Measurements from ENCODE around the gene CCDC47.
A peak's percentile ranks its signal among the peaks of the same experiment; 100 is the strongest.
"Not testable (repeated sequence)": the region's sequence is repeated elsewhere in the genome, so short reads cannot be mapped to it uniquely, and the experiment has no call there.

The CCDC47 gene

GRCh38 chr17:63773272-63774140 is at the start of gene CCDC47:
Gene CCDC47, minus strand, starts transcription at chr17:63773597. Its CDS starts 7,422 bp downstream, at chr17:63766175.
- DNase-seq (ENCODE audit: low read depth in 2 of 2) = peak; percentile 99

- DNase-seq (ENCODE audit: low read depth in 2 of 2) = no peak
These were observed 49.1 kb upstream of the CCDC47 start for GRCh38 chr17:63822537-63822936.

GRCh38 chr17:63821804-63822203 is 48.4 kb upstream of the CCDC47 start:
- no peak for DNase-seq (ENCODE audit: low read depth in 2 of 2)

- DNase-seq (ENCODE audit: low read depth in 2 of 2) = no peak
These were observed 47.7 kb upstream of the CCDC47 start for GRCh38 chr17:63820963-63821561.

GRCh38 chr17:63819585-63820537 is 46.5 kb upstream of the CCDC47 start:
- no peak for DNase-seq (ENCODE audit: low read depth in 2 of 2)

GRCh38 chr17:63819131-63819530 is 45.7 kb upstream of the CCDC47 start:
- no peak for DNase-seq (ENCODE audit: low read depth in 2 of 2)

- no peak for DNase-seq (ENCODE audit: low read depth in 2 of 2)
These were observed 44.5 kb upstream of the CCDC47 start for GRCh38 chr17:63817736-63818385.

GRCh38 chr17:63816669-63817068 is 43.3 kb upstream of the CCDC47 start:
- no peak for DNase-seq (ENCODE audit: low read depth in 2 of 2)

GRCh38 chr17:63816123-63816522 is 42.7 kb upstream of the CCDC47 start:
- no peak for DNase-seq (ENCODE audit: low read depth in 2 of 2)

GRCh38 chr17:63809970-63810369 is 36.6 kb upstream of the CCDC47 start:
- DNase-seq (ENCODE audit: low read depth in 2 of 2) = no peak

- DNase-seq (ENCODE audit: low read depth in 2 of 2) = no peak
These were observed 32.2 kb upstream of the CCDC47 start for GRCh38 chr17:63805591-63805990.

GRCh38 chr17:63804328-63804727 is 30.9 kb upstream of the CCDC47 start:
- no peak for DNase-seq (ENCODE audit: low read depth in 2 of 2)

GRCh38 chr17:63800783-63801182 is 27.4 kb upstream of the CCDC47 start:
- DNase-seq (ENCODE audit: low read depth in 2 of 2) = no peak

GRCh38 chr17:63798572-63799106 is 25.2 kb upstream of the CCDC47 start:
- peak; percentile 3 to 9 for DNase-seq (ENCODE audit: low read depth in 2 of 2)

GRCh38 chr17:63796375-63796774 is 23.0 kb upstream of the CCDC47 start:
- DNase-seq (ENCODE audit: low read depth in 2 of 2) = not testable (repeated sequence)

- DNase-seq (ENCODE audit: low read depth in 2 of 2) = no peak
These were observed 18.8 kb upstream of the CCDC47 start for GRCh38 chr17:63792055-63792729.

- DNase-seq (ENCODE audit: low read depth in 2 of 2) = no peak
These were observed 16.7 kb upstream of the CCDC47 start for GRCh38 chr17:63790057-63790456.

- DNase-seq (ENCODE audit: low read depth in 2 of 2) = no peak
These were observed 13.7 kb upstream of the CCDC47 start for GRCh38 chr17:63786971-63787711.

- DNase-seq (ENCODE audit: low read depth in 2 of 2) = no peak
These were observed 12.7 kb upstream of the CCDC47 start for GRCh38 chr17:63786117-63786516.

- DNase-seq (ENCODE audit: low read depth in 2 of 2) = peak in 1 of 2 experiments; percentile 7
These were observed 12.2 kb upstream of the CCDC47 start for GRCh38 chr17:63785556-63785955.

Measured in fibroblast of skin of left quadriceps (primary cell).